Measurements from ENCODE around the gene LRRC4C. TPM values are rescaled to one million over a fixed set of nuclear protein-coding genes. Genes with fewer than 3 reads are reported as not detected.

LRRC4C gene
- total and polyA plus RNA-seq, 10 of the 15 experiments (the other 5 are each of a cell fraction or from before 2014, with no cell fraction given) = 1.5 TPM; not detected in 9

DNA sequence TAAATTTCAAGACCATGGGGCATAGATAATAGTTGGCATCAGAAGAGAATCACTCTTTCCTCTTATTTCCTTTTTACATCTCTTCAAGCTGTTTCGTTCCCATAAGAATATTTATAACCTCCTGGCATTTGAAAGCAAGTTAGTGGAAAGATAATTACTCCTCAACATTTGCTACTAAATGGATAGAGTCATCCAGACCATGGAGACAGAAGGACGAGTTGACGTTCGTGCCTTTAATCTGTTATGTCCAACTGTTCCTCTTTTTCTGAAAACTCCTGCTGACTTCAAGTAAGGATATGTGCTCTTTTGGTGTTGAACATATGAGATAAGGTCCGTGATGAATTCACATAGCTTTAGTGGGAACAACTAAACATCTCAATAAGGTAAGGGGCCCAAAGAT lies 414.2 kb downstream of the LRRC4C start:
- ATAC-seq = no peak
- no peaks in the 10 kb centered on the region for H3K9me3 ChIP-seq (replicated peaks; ENCODE audit: control insufficient read depth, insufficient read depth, low read length)
- in situ Hi-C loops (cut with MboI) (no loop called here), intact Hi-C loops (cut with micrococcal nuclease; ENCODE audit: unreplicated experiment) (no loop called here)
- FAIRE-seq = no peak
- ChIA-PET SMC1A (ENCODE audit: uncharacterized antibody, unreplicated experiment) (no interaction called here), CTCF (no interaction called here), POLR2A (no interaction called here), RAD21 (ENCODE audit: unreplicated experiment) (no interaction called here)
- no peak overlapping the region for H2AFZ ChIP-seq (ENCODE audit: control insufficient read depth, low read depth, low read length)
- no peak overlapping the region for H3K9ac ChIP-seq (ENCODE audit: control insufficient read depth, insufficient read depth, low read length)
- no peaks in the 10 kb centered on the region for H3K27me3 ChIP-seq (replicated peaks in 1 of 2; ENCODE audit: control insufficient read depth in 2 of 2, insufficient read depth in 2 of 2, low read length in 1 of 2)
- TF ChIP-seq, protein P1, sequence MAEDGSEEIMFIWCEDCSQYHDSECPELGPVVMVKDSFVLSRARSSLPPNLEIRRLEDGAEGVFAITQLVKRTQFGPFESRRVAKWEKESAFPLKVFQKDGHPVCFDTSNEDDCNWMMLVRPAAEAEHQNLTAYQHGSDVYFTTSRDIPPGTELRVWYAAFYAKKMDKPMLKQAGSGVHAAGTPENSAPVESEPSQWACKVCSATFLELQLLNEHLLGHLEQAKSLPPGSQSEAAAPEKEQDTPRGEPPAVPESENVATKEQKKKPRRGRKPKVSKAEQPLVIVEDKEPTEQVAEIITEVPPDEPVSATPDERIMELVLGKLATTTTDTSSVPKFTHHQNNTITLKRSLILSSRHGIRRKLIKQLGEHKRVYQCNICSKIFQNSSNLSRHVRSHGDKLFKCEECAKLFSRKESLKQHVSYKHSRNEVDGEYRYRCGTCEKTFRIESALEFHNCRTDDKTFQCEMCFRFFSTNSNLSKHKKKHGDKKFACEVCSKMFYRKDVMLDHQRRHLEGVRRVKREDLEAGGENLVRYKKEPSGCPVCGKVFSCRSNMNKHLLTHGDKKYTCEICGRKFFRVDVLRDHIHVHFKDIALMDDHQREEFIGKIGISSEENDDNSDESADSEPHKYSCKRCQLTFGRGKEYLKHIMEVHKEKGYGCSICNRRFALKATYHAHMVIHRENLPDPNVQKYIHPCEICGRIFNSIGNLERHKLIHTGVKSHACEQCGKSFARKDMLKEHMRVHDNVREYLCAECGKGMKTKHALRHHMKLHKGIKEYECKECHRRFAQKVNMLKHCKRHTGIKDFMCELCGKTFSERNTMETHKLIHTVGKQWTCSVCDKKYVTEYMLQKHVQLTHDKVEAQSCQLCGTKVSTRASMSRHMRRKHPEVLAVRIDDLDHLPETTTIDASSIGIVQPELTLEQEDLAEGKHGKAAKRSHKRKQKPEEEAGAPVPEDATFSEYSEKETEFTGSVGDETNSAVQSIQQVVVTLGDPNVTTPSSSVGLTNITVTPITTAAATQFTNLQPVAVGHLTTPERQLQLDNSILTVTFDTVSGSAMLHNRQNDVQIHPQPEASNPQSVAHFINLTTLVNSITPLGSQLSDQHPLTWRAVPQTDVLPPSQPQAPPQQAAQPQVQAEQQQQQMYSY (CRISPR knock-in tag; IDR thresholded peaks at IDR 0.05) = no peak
- TF ChIP-seq HDAC2 (IDR thresholded peaks at IDR 0.05) (no peak), NFIC (IDR thresholded peaks at IDR 0.05; ENCODE audit: low read depth, low read length) (no peak), ZNF384 (IDR thresholded peaks at IDR 0.05; ENCODE audit: borderline replicate concordance, low read depth, low read length) (no peak), NFYB (IDR thresholded peaks at IDR 0.05; ENCODE audit: insufficient read depth, low read depth, low read length) (no peak), MTA3 (IDR thresholded peaks at IDR 0.05; ENCODE audit: borderline replicate concordance, low read length) (no peak), PAX8 (IDR thresholded peaks at IDR 0.05) (no peak), SMC3 (IDR thresholded peaks at IDR 0.05; ENCODE audit: borderline replicate concordance, low read length) (no peak), JUNB (IDR thresholded peaks at IDR 0.05) (no peak)
- TF ChIP-seq, protein P2, sequence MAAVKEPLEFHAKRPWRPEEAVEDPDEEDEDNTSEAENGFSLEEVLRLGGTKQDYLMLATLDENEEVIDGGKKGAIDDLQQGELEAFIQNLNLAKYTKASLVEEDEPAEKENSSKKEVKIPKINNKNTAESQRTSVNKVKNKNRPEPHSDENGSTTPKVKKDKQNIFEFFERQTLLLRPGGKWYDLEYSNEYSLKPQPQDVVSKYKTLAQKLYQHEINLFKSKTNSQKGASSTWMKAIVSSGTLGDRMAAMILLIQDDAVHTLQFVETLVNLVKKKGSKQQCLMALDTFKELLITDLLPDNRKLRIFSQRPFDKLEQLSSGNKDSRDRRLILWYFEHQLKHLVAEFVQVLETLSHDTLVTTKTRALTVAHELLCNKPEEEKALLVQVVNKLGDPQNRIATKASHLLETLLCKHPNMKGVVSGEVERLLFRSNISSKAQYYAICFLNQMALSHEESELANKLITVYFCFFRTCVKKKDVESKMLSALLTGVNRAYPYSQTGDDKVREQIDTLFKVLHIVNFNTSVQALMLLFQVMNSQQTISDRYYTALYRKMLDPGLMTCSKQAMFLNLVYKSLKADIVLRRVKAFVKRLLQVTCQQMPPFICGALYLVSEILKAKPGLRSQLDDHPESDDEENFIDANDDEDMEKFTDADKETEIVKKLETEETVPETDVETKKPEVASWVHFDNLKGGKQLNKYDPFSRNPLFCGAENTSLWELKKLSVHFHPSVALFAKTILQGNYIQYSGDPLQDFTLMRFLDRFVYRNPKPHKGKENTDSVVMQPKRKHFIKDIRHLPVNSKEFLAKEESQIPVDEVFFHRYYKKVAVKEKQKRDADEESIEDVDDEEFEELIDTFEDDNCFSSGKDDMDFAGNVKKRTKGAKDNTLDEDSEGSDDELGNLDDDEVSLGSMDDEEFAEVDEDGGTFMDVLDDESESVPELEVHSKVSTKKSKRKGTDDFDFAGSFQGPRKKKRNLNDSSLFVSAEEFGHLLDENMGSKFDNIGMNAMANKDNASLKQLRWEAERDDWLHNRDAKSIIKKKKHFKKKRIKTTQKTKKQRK (IDR thresholded peaks at IDR 0.05; ENCODE audit: low read depth, low read length) = no peak
- TF ChIP-seq, protein P3, sequence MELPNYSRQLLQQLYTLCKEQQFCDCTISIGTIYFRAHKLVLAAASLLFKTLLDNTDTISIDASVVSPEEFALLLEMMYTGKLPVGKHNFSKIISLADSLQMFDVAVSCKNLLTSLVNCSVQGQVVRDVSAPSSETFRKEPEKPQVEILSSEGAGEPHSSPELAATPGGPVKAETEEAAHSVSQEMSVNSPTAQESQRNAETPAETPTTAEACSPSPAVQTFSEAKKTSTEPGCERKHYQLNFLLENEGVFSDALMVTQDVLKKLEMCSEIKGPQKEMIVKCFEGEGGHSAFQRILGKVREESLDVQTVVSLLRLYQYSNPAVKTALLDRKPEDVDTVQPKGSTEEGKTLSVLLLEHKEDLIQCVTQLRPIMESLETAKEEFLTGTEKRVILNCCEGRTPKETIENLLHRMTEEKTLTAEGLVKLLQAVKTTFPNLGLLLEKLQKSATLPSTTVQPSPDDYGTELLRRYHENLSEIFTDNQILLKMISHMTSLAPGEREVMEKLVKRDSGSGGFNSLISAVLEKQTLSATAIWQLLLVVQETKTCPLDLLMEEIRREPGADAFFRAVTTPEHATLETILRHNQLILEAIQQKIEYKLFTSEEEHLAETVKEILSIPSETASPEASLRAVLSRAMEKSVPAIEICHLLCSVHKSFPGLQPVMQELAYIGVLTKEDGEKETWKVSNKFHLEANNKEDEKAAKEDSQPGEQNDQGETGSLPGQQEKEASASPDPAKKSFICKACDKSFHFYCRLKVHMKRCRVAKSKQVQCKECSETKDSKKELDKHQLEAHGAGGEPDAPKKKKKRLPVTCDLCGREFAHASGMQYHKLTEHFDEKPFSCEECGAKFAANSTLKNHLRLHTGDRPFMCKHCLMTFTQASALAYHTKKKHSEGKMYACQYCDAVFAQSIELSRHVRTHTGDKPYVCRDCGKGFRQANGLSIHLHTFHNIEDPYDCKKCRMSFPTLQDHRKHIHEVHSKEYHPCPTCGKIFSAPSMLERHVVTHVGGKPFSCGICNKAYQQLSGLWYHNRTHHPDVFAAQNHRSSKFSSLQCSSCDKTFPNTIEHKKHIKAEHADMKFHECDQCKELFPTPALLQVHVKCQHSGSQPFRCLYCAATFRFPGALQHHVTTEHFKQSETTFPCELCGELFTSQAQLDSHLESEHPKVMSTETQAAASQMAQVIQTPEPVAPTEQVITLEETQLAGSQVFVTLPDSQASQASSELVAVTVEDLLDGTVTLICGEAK (IDR thresholded peaks at IDR 0.05; ENCODE audit: borderline replicate concordance) = no peak
- BruUV-seq (replicated peaks) = no TSS peak
- no peak overlapping the region for H3K27ac ChIP-seq (ENCODE audit: control insufficient read depth, insufficient read depth)
- no peak overlapping the region for H3K4me2 ChIP-seq (ENCODE audit: control insufficient read depth, insufficient read depth)
- no peak for DNase-seq (ENCODE audit: low read depth, low spot score)
- H4K20me1 ChIP-seq (ENCODE audit: control insufficient read depth, insufficient read depth) = no peaks in the 10 kb centered on the region
- 31% methylated on average over 5 of the region's 5 CpGs for WGBS (ENCODE audit: insufficient coverage, insufficient replicate concordance, low lambda C conversion rate, missing lambda C conversion rate)
- no peaks in the 10 kb centered on the region for H3K4me1 ChIP-seq (ENCODE audit: control insufficient read depth, insufficient read depth, low read length)
- no peaks in the 10 kb centered on the region for H3K36me3 ChIP-seq (ENCODE audit: control insufficient read depth in 2 of 2, insufficient read depth in 2 of 2, low read length in 1 of 2)
- H3K4me3 ChIP-seq = no peak overlapping the region
- H3K79me2 ChIP-seq (ENCODE audit: control insufficient read depth, insufficient read depth, low read length) = no peaks in the 10 kb centered on the region
